SK-MEL-5 (cell line): ENCODE data around the gene SALL3. TPM values are rescaled to one million over a fixed set of nuclear protein-coding genes. Genes with fewer than 3 reads are reported as not detected.

Experiments used
- DNase-seq: peaks from one replicate; pipeline ENCODE4 v3.0.0-alpha.2; 2016; ENCODE audit warnings: low read depth, low spot score
- in situ Hi-C: cut with HindIII; loops from 2 replicates; pipeline ENCODE4 v1.10.0; 2016; ENCODE audit warnings: low sequenced_read_pairs, high pct_unique_total_duplicates, low pct_unique_long_range_greater_than_20kb
- total RNA-seq: library from RNA; depleted of rRNA; stranded (reverse); fragments of >200 nt; shearing (Covaris generic); gene quantifications from 2 replicates; pipeline ENCODE4 v1.2.3, GENCODE V29; 2014

The SALL3 gene
- total RNA-seq, 1 experiment from 2014 or later: not detected

DNA sequence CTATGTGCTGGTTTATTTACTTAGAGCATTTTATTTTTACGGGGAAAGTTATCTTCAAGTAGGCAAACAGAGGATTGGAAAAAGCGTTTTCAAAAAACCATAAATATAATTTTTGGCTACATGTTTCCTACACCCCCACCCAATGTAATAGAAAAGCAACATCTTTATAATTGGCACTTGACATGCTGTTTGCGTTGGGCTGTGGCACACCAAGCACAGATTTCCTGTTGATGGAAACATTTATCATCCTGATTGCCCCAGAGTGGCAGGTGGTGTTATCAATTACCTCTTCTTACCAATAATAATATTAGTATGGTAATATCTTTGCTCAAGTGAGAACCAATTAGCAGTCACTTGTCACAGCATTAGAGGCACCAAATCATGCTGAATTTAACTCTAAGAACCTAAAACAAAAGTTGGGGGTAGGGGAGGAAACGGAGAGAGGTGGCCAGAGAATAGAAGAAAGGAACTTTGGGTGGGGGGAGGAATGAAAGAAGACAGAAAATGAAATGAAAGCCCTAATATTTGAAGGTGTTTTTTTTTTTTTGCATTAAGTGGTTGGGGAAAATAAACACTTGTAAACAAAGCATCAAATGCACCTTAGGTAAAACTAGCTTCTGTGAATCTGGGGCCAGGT lies 3.8 kb upstream of the SALL3 start:
- DNase-seq: no peak
- in situ Hi-C loops: no loop called here

DNA sequence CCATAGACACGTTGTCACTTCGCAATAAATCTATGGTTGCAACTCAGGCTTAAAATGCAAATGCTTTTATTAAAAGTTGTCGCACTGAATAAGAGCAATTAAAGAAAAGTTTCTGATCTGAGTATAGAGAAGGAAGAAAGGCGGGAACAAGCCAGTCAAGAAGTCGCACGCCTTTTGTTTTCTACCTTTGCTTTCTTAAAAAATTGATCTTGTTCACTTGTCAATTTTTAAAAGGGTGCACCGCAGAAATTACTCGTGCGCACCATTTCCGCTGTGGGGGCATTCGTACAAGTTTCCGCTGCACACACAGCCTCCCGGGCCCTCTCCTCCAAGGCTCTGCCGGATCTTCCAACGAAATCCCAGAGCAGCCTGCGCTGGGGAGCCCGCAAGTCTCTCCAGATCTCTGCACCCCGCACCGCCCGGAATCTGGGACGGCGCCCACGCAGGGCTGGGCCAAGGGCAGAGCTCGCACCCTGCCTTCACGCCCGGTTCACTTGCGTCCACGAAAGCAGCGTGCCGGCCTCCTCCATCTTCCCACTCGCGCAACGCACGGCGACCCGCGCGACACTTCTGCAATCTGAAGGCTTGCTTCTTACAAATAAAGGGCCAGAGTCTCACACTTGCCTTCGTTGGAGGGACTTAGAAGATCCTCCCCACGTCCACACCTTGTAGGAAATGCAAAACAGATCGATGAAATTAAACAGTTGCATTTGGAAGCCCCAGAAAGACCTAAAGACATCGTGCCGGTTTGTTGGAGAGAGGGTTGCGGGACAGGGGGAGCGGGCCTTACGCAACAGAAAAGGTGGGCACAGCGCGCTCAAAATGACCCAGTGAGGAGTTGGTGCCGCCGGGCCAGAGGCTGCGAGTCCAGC lies 2.6 kb upstream of the SALL3 start:
- in situ Hi-C loops: no loop called here
- DNase-seq: no peak

- no peak for DNase-seq
- in situ Hi-C loops: no loop called here
Measured at GRCh38 chr18:78977637-78978348, 1.8 kb upstream of the SALL3 start.

DNA sequence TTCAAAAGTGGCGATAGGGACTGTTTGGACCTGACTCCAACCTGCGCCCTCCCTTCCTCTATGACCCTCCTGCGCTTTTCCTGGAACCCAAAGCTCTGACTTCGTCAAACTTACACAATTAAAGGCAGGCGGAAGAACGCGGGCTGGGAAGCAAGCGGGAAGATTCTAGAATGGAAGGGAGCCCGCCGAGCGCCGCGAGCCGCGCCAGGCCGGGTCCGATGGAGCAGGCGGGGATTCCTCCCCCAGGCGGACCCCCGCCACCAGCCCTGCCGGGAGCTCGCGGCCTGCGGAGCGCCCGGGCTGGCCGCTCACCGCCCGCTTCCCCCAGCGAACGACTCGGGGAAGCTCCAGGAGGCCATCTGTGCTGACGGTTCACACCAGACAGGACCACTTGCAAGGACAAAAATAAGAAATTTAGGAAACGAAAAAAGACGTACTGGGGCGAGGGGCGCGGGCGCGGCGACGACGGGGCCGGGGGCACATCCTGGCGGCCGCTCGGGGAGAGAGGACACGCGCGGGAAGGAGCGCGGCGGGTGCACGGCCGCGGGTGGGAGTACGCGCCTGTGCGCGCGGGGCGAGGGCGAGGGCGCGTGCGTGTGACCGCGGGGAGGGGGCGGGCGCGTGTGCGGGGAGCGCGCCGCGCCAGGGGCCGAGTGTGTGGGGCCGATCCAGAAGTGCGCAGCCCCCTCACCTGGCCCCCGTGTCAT lies 1.1 kb upstream of the SALL3 start:
- in situ Hi-C loops: no loop called here
- DNase-seq: no peak

- no peak for DNase-seq
- in situ Hi-C loops: no loop called here
Measured at GRCh38 chr18:78979056-78979729, 425 bp upstream of the SALL3 start.

GRCh38 chr18:78980279-78980771 lies 707 bp downstream of the SALL3 start:
- in situ Hi-C loops: no loop called here

GRCh38 chr18:78980777-78981380 lies 1.3 kb downstream of the SALL3 start:
- no peak for DNase-seq
- in situ Hi-C loops: no loop called here

More at GRCh38 chr18:78980279-78980771, 707 bp downstream of the SALL3 start:
- no peak for DNase-seq

- in situ Hi-C loops: no loop called here
- DNase-seq: no peak
Measured at GRCh38 chr18:78981394-78981831, 1.8 kb downstream of the SALL3 start.

DNA sequence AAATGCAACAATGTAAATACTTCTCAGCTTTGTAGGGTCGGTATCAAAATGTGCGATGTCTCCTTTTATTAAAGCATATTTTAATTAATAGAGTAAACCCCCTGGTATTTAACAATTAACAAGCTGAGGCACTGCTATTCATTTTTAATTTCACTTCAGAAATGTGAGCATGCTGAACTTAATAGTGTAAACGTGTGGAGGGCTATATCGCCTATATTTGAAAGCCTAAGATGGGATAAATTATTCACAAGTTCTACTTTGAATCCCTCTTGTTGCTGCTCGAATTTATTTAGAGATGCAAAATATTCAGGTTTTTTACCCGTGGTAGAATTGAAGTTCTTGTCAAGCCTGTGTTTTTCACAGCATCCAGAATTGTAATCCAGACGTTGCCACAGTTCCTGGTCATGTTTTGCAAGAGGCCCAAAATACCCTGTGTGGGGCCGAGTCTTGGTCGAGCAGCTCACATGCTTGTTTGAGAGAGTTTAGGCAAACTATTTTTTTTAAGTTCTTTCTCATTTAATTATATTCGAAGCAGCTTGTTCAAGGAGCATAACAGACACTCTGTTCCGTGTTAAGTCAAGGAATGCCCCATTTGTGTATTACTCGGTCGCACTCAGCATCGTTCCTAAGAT lies 2.5 kb downstream of the SALL3 start:
- in situ Hi-C loops: no loop called here
- no peak for DNase-seq

GRCh38 chr18:78983512-78983911 lies 3.9 kb downstream of the SALL3 start:
- in situ Hi-C loops: no loop called here

DNA sequence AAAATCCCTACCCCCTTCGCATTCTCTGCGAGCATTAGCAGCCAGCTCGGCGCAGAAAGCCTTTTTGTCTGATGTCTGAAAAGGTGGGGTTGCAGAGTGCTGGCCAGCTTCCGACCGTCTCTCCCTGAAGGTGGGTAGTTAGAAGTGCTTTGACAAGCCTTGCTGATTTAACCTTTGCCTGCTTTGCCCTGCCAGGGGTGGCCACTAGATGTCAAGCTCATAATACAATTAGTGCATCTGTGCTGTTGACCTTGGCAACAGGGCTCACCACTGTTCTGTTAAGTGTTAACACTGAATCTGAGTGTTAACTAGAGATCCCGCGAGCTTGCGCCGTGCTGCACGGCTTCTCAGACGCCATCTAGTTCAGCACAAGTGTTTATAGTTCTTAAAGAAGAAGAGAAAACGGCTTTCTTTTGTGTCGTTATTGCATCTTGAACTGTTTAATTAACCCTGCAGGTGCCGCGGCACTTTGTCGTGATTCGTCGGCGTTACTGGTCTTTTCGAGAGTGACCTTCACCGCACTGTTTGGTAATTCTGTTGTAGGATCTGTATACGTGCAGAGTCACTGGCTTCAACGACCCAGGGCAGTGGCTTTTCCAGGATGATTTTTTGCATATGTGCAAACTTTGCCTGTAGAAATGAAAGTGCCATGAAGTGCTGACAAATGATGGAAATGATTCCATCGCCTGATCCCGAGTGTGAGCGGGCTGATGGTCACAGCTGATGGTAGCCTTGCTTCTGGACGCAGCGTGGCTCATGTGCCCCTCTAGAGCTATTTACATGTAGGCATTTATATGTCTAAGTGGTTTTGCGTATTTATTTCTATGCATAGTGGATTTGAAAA lies 5.5 kb downstream of the SALL3 start:
- in situ Hi-C loops: no loop called here
- peak; percentile 48 for DNase-seq

More at GRCh38 chr18:78983512-78983911, 3.9 kb downstream of the SALL3 start:
- DNase-seq: no peak

- DNase-seq: peak; percentile 64
- in situ Hi-C loops: no loop called here
Measured at GRCh38 chr18:78986018-78986481, 6.4 kb downstream of the SALL3 start.

DNA sequence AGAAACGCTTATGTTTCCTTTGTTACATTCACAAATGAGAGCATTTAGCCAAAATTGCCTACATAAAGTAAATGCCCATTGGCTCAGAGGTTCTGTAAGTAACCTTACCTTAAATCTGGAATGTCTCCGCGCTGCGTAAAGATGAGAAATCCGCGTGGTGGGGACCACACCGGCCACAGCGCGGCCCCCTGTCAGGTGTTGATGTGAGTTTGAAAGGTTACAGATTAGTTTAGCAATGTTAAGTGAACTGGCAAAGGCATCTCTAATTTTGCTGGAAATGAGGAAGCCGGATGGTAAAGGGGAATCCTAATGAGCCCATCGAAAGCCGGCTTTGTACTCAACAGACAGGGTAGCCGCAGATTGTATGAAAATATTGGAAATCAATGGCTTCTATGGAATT lies 11.8 kb downstream of the SALL3 start:
- in situ Hi-C loops: no loop called here

DNA sequence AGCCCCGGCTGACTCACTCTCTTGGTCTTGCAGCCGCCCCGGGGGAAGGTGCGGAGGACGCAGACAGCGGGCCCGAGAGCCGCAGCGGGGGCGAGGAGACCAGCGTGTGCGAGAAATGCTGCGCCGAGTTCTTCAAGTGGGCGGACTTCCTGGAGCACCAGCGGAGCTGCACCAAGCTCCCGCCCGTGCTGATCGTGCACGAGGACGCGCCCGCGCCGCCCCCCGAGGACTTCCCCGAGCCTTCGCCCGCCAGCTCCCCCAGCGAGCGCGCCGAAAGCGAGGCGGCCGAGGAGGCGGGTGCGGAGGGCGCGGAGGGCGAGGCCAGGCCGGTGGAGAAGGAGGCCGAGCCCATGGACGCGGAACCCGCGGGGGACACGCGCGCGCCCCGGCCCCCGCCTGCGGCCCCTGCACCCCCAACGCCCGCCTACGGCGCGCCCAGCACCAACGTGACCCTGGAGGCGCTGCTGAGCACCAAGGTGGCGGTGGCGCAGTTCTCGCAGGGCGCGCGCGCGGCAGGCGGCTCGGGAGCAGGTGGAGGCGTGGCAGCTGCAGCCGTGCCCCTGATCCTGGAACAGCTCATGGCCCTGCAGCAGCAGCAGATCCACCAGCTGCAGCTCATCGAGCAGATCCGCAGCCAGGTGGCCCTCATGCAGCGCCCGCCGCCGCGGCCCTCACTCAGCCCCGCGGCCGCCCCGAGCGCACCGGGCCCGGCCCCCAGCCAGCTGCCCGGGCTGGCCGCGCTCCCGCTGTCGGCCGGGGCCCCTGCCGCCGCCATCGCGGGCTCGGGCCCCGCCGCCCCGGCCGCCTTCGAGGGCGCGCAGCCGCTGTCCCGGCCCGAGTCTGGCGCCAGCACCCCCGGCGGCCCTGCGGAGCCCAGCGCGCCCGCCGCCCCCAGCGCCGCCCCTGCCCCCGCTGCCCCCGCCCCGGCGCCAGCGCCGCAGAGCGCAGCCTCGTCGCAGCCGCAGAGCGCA lies 12.7 kb downstream of the SALL3 start:
- no peak for DNase-seq
- in situ Hi-C loops: no loop called here

More for the DNA sequence above, 11.8 kb downstream of the SALL3 start:
- no peak for DNase-seq
